ENCODE measurements around the gene ARHGAP35.
"Not testable (repeated sequence)": the region's sequence is repeated elsewhere in the genome, so short reads cannot be mapped to it uniquely, and the experiment has no call there.

The ARHGAP35 gene

GRCh38 chr19:46862503-46862834 lies 1.7 kb downstream of the ARHGAP35 start:
- Histone ChIP-seq H3K27ac (peak overlapping the region; percentile 96 to 97), H3K4me3 (peak overlapping the region; percentile 82)
- no peak for TF ChIP-seq CTCF (IDR thresholded peaks at IDR 0.05)
- DNase-seq (ENCODE audit: low spot score), result no peak

GRCh38 chr19:46862974-46863632 lies 2.3 kb downstream of the ARHGAP35 start:
- TF ChIP-seq CTCF (IDR thresholded peaks at IDR 0.05), result no peak
- H3K4me3 ChIP-seq, result peak overlapping the region; percentile 82
- DNase-seq (ENCODE audit: low spot score), result no peak
- peak overlapping the region; percentile 12 to 97 for H3K27ac ChIP-seq

GRCh38 chr19:46863818-46864629 lies 3.2 kb downstream of the ARHGAP35 start:
- Histone ChIP-seq H3K4me3 (peak overlapping the region; percentile 82), H3K27ac (peak overlapping the region; percentile 12 to 97)
- no peak for TF ChIP-seq CTCF (IDR thresholded peaks at IDR 0.05)
- no peak for DNase-seq (ENCODE audit: low spot score)

- H3K4me3 ChIP-seq, result no peak overlapping the region
- peak overlapping the region; percentile 9 to 18 for H3K27ac ChIP-seq
- DNase-seq (ENCODE audit: low spot score), result no peak
- no peak for TF ChIP-seq CTCF (IDR thresholded peaks at IDR 0.05)
These were observed 5.8 kb downstream of the ARHGAP35 start for GRCh38 chr19:46866407-46867136.

- Histone ChIP-seq H3K4me3 (no peak overlapping the region), H3K27ac (no peak overlapping the region)
- no peak for DNase-seq (ENCODE audit: low spot score)
- TF ChIP-seq CTCF (IDR thresholded peaks at IDR 0.05), result no peak
These were observed 6.4 kb downstream of the ARHGAP35 start for GRCh38 chr19:46867170-46867569.

- TF ChIP-seq CTCF (IDR thresholded peaks at IDR 0.05), result no peak
- Histone ChIP-seq H3K4me3 (no peak overlapping the region), H3K27ac (no peak overlapping the region)
- no peak for DNase-seq (ENCODE audit: low spot score)
These were observed 7.4 kb downstream of the ARHGAP35 start for GRCh38 chr19:46868025-46868802.

- DNase-seq (ENCODE audit: low spot score); H3K4me3 ChIP-seq; H3K27ac ChIP-seq: not testable (repeated sequence)
These were observed 10.4 kb downstream of the ARHGAP35 start for GRCh38 chr19:46871173-46871572.

Measured in coronary artery (tissue), 2 donors.